GM04503 (cell line): ENCODE results near the gene SLC14A1.

Source experiments
- DNase-seq: peaks from one replicate; pipeline ENCODE4 v3.0.0-alpha.2; 2012; ENCODE audit warnings: low read depth

Gene SLC14A1

GRCh38 chr18:45760462-45761036, 36.6 kb downstream of the SLC14A1 start:
- no peak for DNase-seq

DNA sequence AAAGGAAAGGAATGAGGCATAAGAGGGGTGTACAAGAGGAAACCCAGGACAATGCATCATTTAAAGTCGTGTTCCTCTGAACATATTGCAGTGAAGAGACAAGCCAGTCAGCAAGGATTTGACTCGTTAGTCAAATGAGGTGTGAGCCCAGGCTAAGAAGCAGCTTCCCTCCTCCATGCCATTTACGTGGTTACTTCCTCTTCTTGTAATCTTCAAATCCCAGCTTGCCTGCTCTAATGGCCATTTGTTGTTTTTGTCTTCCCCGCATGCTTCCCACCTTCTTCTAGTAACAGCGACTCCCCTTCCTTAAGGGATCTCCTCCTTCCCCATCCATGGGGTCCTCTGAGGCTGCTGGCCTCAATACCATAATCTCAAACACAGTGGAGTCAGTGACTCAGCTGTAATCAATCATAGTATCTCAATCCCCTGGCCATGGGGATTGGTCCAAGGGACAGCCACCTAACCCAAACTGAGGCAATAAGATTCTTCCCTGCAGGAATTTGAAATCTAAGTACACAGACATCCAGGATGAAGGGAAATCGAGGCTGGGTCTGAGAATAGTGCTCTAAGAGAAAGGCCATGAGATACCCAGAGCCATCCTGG, 37.6 kb downstream of the SLC14A1 start:
- DNase-seq = no peak

- DNase-seq = no peak
These were observed 40.2 kb downstream of the SLC14A1 start for GRCh38 chr18:45764000-45764686.

DNA sequence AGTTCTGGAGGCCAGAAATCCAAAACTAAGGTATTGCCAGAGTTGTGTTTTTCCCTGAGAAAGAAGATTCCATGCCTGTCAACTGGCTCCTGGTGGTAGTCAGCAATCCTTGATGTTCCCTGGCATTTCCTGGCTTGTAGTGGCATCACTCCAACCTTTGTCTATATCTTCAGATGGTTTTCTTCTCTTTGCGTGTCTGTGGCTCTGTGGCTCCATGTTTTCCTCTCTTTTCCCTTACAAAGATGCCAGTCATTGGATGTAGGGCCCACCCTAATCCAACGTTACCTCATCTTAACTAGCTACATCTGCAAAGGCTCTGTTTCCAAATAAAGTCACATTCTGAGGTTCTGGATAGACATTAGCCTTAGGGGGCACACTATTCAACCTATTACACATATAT, 41.8 kb downstream of the SLC14A1 start:
- DNase-seq = no peak

DNA sequence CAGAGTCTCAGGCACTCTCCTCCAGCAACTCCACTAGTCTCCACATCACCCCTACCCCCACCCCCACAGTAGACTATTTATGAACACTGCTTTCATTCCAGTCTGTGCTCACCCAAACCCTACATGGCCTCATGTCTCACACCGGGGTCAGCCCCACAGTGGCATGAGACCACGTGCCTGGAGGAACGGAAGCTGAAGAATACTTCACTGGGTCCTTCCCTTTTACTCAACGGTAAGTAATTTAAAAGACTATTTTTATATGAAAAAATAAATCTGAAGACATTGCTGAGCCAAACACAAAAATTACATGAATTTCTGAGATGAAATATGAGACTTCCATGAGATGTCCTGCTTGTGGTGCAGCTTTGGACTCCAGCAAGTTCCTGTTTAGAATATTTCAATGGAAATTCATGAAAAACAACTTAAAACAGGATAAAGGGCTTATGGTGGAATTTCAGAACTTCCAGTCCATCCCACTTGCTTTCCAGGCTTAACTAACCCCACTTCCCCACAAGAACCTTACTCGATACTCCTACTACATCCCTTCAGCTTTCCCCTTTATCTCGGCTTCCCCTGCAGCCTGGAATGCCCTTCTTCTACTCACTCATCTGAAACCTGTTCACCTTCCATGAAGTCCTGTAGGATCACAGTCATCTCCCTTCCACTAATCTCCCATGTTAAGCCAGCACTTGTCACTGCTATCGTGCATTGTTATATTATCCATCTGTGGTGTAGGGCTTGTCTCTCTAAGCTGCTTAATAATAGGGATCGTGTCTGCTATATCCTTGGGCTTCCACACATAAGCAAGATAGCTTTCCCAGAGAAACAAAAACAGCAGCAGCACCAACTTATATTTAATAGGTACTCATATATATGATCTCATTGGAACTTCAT, 47.9 kb downstream of the SLC14A1 start:
- no peak for DNase-seq

- no peak for DNase-seq
These were observed 50.1 kb downstream of the SLC14A1 start for GRCh38 chr18:45774065-45774521.

DNA sequence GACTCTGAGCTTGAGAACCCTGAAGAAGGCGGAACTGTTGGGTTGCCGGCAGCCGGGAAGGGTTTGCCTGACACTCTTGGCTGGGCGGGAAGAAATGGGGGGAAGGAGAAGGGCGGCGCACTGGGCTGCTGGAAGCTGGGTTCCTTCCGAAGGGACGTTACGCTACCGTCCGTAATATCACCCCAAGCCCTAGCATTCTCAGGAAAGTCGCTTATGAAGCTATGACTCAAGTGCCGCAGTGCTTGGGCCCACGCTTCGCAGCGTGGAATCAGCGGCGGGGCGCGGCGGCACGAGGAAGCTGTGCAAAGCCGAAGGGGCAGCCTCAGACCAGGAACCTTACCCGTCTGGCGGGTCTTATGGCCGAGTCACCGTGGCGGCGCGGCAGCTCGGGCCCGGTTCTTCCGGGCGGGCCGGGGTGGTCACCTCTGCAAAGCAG, 51.3 kb downstream of the SLC14A1 start:
- no peak for DNase-seq

- DNase-seq = no peak
These were observed 51.8 kb downstream of the SLC14A1 start for GRCh38 chr18:45775743-45776142.

DNA sequence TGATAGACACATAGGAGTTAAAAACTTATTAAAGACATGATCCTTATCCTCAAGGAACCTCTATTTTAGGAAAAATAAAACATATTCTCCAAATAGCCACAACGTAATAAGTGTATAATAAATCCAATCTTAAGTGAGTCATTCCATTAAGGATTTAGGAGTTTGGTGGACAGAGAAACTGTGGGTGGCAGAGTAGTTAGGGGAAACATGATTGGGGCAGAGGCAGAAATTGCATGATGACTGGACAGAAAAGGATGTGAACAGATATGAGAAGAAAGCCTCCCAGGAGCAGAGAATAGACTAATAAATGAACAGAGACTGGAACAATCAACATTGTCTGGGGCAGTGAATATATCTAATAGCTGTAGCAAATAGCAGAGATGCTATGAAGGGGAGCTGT, 53.4 kb downstream of the SLC14A1 start:
- DNase-seq = no peak

DNA sequence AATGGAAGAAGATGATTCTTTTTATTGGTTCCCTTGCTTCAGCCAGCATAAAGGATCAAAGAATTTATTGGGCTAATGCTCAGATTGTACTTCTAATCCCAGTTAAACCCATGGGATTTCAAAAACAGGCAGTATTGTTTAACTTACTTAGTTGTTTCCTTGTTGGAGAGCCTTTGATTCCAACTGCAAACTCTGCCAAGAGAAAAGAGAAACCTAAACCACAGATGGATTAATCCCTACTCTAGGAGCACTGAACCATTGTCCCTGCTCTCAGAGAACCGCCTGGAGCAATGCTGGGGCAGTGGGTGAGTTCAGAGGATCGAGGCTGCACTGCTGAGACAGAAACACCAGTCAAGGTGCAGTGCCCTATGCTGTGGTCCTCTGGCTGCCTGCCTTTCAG, 56.6 kb downstream of the SLC14A1 start:
- no peak for DNase-seq

DNA sequence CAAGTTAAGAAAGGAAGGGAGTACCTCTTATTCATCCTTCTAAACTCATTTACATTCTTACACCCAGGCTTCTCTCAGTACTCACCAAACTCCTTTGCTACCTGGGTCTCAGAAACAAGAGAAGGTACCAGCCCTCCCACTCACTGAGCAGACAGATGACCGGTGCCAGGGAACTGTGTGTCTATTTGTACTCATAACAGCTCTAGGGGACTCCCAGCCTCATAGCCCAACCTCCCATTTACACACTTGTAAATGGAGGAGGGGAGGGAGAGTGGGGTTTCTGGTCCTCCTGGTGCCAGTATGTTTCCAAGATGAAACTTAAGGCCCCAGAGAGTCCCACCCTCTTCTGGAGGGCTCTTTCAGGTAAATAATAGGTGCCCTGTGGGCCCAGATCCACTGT, 58.7 kb downstream of the SLC14A1 start:
- no peak for DNase-seq

DNA sequence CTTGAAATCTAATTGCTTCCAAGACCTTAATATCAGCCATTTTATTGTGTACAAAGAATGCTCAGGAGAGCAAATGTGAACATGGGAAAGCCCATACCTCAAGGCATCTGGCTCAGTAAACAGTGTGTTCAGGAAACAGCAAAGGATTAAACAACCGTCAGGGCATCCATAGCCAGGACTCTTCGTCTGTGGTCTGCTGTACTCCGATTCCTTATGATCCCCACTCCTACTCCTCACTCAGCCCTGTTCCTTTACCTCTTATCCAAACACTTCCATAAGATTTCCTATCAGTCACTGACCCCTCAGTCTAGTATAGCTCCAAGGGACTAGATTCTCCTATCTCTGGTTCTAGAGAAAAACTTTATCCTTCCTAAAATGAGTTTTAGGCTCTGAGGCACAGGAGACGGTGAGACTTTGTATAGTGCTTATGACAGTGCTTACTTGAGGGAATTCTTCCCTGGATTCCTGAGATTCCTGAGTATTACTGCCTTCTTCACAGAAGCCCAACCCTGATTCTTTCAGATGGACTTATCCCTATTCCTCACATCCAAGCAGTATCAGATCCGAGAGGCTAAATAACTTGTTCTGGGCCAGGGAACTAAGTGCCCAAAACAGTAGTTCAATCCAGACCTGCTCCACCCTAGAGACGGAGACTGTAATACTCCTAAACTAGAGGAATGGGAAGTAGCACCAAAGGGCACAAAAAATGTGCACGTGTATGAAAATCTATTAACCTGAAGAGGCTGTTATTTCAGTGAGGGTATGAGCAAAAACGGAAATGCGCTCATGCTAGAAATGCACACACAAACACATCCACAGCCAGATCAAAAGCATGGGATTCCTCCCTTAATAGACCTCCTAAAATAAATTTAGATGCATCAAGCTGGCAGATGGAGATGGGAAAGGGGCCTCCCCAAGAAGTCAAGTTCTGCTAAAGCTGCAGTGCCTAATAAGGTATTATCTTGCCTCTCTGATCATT, 59.4 kb downstream of the SLC14A1 start:
- DNase-seq = peak; percentile 60

GRCh38 chr18:45785134-45785533, 61.2 kb downstream of the SLC14A1 start:
- no peak for DNase-seq

- no peak for DNase-seq
These were observed 63.0 kb downstream of the SLC14A1 start for GRCh38 chr18:45786941-45787340.

DNA sequence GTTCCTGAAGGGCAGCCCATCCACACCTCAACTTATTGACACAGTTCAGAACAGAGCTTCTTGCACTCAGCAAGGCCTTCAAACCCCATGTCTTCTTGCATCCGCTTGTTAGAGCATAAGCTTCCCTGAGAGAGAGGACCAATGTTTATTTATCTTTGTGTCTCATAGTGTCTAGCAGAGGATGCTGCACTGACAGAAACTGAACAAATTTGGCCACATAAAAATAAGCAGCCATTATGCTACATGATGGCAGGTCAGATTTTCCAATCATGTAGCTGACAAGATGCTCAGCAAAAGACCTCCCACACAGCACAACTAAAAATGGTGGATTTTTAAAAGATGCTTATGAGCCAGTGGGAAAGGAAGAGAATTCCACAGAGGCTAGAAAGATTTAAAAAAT, 63.4 kb downstream of the SLC14A1 start:
- DNase-seq = no peak

- DNase-seq = no peak
These were observed 64.9 kb downstream of the SLC14A1 start for GRCh38 chr18:45788861-45789260.

DNA sequence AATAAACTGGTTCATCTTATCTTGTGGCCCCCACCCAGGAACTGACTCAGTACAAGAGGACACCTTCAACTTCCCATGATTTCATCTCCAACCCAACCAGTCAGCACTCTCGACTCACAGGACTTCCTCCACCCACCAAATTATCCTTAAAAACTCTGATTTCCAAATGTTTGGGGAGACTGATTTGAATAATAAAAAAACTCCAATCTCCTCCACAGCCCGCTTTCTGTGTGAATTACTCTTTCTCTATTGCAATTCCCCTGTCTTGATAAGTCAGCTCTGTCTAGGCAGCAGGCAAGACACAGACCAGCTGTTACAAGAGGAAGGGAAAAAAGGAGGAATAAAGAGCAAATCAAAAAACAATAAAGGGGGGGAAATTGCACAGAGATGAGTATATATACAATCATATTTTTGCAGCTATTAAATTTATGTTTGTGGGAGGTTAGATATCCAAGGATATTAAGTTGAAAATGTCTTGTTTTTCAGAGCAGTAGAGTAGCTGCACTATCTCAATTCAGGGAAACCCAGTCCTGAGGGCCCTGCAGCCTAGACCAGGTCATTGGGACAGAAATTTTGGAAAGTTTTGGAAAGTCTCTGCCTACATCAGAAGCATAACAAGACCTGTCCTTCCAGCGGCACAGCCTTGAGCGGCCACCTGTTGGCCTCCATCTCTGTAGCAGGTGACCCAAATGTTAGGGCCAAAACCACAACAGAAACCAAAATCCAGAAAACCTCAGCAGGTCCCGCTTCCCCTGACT, 68.7 kb downstream of the SLC14A1 start:
- no peak for DNase-seq

GRCh38 chr18:45793264-45793965, 69.4 kb downstream of the SLC14A1 start:
- DNase-seq = peak; percentile 85

DNA sequence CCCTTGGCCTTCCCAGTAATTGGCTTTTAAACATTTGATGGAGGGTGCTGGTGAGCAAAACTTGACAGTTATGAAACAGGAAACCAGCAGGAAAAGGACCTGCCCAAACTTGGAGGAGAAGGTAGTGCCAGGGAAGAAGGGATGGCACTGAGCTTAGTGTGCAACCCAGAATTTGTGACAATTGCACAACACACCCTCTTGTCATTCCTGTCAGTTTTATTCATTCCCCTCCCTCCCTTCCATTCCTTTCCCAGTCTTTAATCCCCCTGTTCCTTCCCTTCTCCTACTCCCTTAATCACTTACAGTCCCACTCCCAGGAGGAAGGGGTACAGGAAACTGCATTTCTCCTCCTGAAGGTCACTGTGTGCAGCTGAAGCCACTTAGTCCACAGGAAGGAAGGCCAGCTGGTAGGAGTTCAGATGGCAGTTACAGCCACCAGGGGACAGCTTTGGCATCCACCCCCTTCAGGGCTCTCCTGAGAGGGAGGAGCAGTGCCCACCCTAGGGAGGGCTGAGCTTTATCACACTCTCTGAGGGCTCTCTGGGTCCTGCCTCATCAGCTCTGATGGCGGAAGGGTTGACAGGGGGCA, 77.5 kb downstream of the SLC14A1 start:
- DNase-seq = no peak
